GM21825 (cell line): ENCODE measurements around the gene TCEA2.

Source experiments
- ATAC-seq: cut with Tn5 transposase; IDR thresholded peaks from one replicate; pipeline ENCODE4 v1.9.1; 2021; ENCODE audit warnings: mild to moderate bottlenecking, moderate library complexity; ENCODE audit not compliant: unreplicated experiment

The TCEA2 gene

DNA sequence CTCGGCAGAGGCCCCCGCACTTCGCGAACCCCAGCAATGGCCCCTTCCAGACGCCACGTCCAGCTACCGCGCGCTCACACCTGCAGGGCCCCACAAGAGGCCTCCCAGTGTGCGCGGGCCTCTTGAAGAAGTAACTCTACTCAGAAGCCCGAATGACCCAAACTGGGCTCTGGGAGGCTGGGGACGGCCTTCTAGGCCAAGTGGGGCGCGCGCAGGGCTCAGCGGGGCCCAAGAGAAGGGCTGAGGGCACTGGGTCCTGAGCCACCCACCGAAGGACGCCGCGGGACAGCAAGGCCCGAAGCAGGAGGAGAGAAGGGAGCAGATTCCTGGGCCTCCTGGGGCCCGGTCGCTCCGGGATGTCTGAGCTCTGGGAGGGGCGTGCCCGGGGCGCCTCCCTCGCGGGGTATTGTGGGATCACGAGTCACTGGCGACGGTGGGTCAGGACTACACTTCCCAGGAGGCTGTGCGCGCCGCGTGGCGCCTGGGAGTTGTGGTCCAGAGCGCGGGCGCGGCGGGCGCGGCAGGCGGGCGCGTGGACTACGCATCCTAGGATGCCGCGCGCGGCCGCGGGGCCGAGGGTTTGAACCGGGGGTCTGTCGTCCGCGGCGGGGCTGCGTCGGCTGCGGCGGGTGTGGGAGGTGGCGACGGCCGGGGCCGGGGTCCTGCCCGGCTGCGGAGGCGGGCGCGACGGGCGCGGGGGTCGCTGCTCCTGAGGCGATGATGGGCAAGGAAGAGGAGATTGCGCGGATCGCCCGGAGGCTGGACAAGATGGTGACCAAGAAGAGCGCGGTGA, at the start of gene TCEA2:
TCEA2 (plus strand) TSS at position 603 of the 793 bp plus-strand sequence; CDS start at position 718, 115 bp downstream.
- ATAC-seq, result peak; percentile 66

DNA sequence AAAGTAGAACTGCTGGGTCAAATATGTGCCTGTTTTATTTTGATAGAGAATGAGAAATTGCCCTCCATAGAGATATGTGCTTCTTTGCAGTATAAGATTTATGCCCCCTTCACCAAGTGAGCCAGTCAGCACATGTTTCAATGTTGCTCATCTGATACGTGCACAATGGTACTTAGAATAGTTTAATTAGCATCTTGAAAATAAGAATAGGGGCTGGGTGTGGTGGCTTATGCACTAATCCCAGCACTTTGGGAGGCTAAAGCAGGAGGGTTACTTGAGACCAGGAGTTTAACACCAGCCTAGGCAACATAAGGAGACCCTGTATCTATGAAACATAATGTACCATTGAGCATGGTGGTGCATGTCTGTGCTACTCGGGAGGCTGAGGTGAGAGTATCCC, 47.4 kb upstream of the TCEA2 start:
- ATAC-seq, result no peak

DNA sequence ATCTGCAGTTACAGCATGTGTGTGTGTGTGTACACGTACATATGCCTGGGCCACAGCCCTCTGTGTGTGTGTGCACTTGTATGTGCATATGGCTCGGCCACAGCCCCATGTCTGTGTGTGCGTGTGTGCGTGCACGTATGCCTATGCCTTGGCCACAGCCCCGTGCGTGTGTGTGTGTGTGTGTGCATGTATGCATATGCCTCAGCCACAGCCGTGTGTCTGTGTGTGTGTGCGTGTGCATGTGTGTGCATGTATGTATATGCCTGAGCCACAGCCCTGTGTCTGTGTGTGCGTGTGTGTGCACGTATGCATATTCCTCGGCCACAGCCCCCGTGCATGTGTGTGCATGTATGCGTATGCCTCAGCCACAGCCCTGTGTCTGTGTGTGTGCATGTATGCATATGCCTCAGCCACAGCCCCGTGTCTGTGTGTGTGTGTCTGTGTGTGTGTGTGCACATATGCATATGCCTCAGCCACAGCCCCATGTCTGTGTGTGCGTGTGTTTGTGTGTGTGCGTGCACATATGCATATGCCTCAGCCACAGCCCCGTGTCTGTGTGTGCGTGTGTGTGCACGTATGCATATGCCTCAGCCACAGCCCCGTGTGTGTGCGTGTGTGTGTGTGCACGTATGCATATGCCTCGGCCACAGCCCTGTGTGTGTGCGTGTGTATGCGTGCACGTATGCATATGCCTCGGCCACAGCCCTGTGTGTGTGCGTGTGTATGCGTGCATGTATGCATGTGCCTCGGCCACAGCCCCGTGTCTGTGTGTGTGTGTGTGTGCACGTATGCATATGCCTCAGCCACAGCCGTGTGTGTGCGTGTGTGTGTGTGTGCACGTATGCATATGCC, 41.6 kb upstream of the TCEA2 start:
- ATAC-seq, result no peak

DNA sequence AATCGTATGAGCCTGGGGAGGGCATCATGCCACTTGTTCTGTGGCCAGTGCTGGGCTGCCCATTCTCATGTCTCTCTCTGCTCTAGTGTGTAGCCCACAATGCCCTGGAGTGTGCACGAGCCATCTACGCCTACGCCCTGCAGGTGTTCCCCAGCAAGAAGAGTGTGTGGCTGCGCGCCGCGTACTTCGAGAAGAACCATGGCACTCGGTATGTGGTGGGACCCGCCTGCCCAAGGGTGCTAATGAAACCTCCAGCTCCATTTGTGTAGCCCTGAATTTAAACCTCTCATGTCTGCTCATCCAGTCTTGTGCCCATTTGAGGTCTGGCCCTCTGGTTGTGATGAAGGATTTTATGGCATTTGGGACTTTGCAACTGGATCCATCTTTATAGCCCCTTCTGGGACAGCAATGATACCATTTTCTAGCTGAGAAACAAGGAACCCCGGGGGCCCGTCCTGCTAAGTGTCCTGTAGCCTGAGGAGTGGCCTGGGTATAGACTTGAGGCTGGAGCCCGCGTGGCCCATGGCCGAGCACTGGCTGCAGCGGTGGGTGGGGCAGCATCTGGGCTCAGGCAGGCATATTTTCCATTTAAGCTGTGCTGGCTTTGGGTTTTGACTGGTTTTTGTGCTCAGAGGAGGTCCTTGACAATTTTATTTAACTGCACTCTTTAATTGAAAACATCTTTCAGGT, 40.2 kb upstream of the TCEA2 start:
- no peak for ATAC-seq

DNA sequence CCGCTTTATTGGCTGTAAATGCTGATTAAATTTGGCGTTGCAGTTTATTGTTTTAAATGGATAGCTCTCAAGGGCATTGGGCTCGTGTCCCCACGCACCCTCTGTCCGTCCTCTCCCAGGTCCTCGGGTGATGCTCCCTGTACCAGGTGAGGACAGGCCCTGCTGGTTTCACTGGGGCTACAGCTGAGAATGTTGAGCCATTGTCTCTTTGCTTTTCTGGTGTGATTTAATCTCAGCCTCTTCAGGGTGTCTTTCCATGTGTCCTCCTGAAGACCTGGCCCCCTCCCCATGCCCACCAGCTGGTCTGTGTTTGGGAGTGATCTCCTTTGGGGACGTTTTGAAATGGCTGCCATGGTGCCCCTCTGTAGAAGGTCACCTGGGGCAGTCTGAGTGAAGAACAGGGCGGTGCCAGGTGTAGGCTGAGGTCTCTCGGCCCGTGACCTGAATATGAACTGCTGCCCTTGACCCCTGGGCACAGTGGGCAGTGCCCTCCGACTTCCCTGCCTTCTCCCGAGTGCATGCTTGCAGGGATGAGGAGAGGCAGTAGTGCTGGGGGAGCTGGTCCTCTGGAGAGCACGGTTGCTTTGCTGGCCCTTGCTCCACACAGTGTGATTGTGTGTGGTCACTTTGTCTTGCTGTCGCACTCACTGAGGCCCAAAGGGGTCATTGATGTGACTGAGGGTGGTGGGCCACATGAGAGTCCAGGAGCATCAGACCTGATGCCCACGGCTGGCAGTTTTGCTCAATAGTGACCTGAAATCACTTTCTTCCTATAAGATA, 39.4 kb upstream of the TCEA2 start:
- ATAC-seq, result no peak

- ATAC-seq, result no peak
Observed at GRCh38 chr20:64024141-64024990, 38.6 kb upstream of the TCEA2 start.

DNA sequence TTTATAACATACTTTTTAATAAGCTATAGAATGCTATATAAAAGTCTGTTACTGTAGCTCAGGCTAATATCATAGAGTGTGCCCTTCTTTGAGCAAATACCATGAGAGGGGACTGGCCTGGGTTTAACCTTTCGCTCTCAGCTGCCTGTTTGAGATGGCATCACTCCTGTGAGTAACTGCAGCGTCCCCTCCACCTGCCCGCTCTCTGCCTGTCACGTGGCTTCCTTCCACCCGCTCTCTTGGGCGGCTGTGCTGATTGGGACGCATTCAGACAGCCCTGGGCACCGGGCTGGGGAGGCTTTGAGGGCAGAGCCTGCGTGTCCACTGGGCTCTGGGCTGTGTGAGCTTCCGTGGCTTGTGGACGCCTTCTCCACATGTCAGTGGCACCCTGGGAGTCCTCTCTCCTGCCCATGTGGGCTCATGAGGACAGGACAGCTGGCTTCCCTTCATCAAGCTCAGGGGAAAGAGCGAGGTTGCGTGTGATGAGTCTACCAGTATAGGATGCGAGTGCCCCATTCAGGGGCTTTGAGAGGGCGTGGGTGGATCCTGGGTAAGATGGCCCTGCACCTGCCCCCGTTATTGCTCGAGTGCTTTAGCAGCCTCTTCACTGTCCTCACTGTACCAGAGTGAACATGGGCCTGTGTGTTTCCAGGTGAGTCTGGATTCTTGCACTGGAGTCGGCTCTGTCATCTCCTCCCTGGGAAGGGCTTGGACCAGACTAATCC, 37.7 kb upstream of the TCEA2 start:
- no peak for ATAC-seq

DNA sequence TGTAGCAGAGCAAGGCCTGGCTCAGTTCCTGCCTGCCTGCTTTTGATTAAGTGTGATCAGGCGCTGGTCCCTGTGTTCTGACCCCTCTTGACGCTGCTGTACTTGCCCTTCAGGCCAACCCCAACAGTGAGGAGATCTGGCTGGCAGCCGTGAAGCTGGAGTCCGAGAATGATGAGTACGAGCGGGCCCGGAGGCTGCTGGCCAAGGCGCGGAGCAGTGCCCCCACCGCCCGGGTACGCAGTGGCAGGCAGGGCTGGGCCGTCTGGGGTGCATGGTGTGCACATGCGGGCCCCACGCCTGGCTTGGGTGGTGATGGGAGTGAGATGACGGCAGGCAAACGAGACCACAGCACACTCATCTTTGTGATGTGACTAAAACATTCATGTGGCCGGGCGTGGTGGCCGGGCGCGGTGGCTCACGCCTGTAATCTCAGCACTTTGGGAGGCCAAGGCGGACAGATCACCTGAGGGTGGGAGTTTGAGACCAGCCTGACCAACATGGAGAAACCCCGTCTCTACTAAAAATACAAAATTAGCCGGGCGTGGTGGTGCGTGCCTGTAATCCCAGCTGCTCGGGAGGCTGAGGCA, 37.1 kb upstream of the TCEA2 start:
- no peak for ATAC-seq

GRCh38 chr20:64027981-64028685, 34.9 kb upstream of the TCEA2 start:
- ATAC-seq, result no peak

- ATAC-seq, result no peak
Observed at GRCh38 chr20:64029293-64030117, 33.5 kb upstream of the TCEA2 start.

DNA sequence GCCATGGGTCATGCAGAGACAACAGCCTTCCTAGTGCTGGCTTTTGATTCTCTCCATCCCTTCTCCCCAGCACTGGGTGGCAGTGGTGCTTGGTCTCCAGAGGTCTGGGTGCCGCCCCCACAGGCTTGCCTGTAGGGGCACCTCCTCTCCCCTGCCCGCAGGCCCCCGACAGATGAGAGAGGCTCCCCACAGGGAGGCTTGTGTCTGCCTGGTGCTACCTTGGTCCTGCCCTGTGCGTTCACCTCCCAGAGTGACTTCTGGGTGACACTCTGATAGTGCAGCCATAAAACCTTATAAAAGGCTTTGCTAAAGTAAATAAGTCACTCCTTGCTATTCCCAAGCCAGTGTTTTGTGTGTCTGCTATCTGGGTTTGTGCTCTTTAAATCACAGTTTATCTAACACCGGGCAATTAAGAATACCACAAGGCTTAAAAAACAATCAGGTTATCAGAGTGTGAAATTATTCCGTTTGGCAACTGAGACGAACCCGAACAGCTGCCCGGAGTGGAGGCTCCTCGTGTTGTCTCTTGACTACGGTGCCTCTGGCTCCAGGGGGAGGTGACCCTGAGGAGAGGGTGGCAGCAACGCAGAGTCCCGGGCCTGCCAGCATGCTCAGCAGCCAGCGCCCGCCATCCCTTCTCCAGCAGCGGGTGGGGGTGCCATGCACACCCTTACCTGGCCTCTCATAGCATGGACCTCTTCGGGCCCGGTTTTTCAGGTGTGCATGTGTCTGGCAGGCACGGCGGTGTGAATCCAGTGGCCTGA, 32.4 kb upstream of the TCEA2 start:
- no peak for ATAC-seq

- ATAC-seq, result no peak
Observed at GRCh38 chr20:64031822-64032314, 31.1 kb upstream of the TCEA2 start.

DNA sequence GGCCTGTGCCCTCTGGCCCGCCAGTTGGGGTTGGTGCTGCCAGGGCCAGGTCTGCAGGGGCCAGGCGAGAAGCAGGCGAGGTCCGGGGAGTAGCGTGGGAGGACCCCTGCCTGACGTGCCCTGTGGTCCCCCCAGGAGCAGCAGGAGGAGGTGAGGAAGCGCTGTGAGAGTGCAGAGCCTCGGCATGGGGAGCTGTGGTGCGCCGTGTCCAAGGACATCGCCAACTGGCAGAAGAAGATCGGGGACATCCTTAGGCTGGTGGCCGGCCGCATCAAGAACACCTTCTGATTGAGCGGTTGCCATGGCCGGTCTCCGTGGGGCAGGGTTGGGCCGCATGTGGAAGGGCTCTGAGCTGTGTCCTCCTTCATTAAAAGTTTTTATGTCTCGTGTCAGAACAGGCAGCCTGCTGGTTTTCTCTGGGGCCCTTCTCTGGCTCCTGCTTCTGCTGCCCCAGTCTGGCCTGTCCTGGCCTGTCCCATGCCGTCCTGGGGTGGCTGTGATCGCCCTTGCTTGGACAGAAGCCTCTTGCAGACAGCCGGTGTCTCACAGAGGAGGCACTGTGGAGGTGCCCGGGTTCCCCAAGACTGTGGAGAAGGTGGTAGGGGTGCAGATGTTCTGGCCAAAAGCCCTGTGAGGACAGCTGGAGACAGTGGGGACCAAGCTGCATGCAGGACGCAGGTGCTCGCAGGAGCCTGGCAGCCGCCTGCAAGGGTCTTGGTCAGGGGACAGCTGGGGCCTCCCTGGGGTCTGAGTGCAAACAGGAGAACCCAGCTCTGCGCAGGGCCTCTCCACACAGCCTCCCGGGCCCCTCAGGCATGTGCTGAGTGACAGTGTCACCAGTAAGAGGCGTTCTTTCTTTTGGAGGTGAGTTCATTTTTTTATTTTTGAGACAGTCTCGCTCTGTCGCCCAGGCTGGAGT, 30.0 kb upstream of the TCEA2 start:
- no peak for ATAC-seq

DNA sequence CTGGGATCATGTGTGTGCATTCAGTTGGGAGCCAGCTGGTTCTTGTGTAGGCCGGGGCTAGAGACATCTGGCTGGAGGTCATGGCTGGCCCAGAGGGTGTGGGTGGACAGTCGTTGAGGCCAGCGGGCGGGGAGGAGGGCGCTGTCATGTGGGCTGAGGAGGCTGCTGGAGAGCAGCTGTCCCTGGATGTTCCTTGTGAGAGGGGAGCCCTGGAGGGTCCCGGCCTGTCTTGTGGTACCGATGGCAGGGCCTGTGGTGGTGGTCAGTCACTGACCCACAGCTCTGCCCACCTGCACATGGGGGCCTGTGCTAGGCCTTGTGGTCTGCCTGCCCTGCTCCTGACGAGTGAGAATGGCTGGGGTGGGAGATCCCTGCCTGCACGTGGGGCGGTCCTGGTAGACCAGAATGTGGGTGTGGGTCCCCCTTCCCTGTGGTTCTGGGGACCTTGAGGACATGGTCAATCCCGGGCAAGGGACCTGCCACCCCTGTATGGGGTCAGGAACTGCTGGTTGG, 29.0 kb upstream of the TCEA2 start:
- no peak for ATAC-seq
